Breast epithelium (tissue), 4 donors: Measurements from ENCODE around the gene PLD4. TPM values are rescaled to one million over a fixed set of nuclear protein-coding genes. Genes with fewer than 3 reads are reported as not detected.

Experiments used
- DNase-seq, 2 donors: peaks; one replicate each; pipeline ENCODE4 v3.0.0-alpha.2; 2019; ENCODE audit warnings: low spot score in 2 of 2
- H3K27ac ChIP-seq, 2 donors: fragments of 200-600 bp; sonication (generic) in 1 of 2; one replicate each; pipeline ENCODE4 v1.5.1; 2016 to 2019; ENCODE audit warnings: mild to moderate bottlenecking in 1 of 2
- H3K27me3 ChIP-seq, 2 donors: fragments of 200-600 bp; sonication (generic) in 1 of 2; one replicate each; pipeline versions ENCODE4 v1.5.1 to v1.6.0; 2017 to 2019; ENCODE audit warnings: control low read depth in 1 of 2, mild to moderate bottlenecking in 1 of 2
- H3K36me3 ChIP-seq: fragments of 200-600 bp; one replicate; pipeline ENCODE4 v1.5.1; 2019
- H3K4me1 ChIP-seq, 2 donors: fragments of 200-600 bp; sonication (generic); one replicate each; pipeline ENCODE4 v1.5.1; 2016 to 2019; ENCODE audit warnings: control low read depth in 1 of 2
- H3K4me3 ChIP-seq, 3 donors: fragments of 200-600 bp; sonication (generic); 1 replicate in 2 of 3; 2 replicates in 1 of 3; pipeline ENCODE4 v1.5.1; 2016 to 2019; ENCODE audit warnings: mild to moderate bottlenecking in 3 of 3, moderate library complexity in 2 of 3
- H3K9me3 ChIP-seq, 2 donors: fragments of 200-600 bp; sonication (generic) in 1 of 2; one replicate each; pipeline ENCODE4 v1.5.1; 2016 to 2019; ENCODE audit warnings: control low read depth in 1 of 2
- CTCF ChIP-seq, 3 donors: fragments of 450-650 bp; IDR thresholded peaks; one replicate each; pipeline ENCODE4 v1.5.1; 2016 to 2017; ENCODE audit warnings: antibody characterized with exemption in 3 of 3, mild to moderate bottlenecking in 3 of 3, moderate library complexity in 3 of 3
- POLR2A ChIP-seq: fragments of 450-650 bp; IDR thresholded peaks from one replicate; pipeline ENCODE4 v1.6.1; 2016; ENCODE audit warnings: antibody characterized with exemption, mild to moderate bottlenecking, moderate library complexity
- POLR2AphosphoS5 ChIP-seq, 3 donors: sonication (generic); formaldehyde crosslinking; IDR thresholded peaks; one replicate each; pipeline ENCODE4 v1.6.1; 2017; ENCODE audit warnings: antibody characterized with exemption in 3 of 3
- intact Hi-C: fragments of 100-400 bp; cut with DNase I; formaldehyde crosslinking; loops from one replicate; pipeline ENCODE4 v1.15.1; 2023; ENCODE audit warnings: low total_unique reads
- total RNA-seq, 3 donors: library from RNA; depleted of rRNA; stranded (reverse); fragments of >200 nt; gene quantifications; one replicate each; pipeline ENCODE4 v1.1.0, GENCODE V29; 2016

PLD4 gene
- total RNA-seq, 3 donors from 2014 or later, result 0.33 to 4.0 TPM; not detected in 1

DNA sequence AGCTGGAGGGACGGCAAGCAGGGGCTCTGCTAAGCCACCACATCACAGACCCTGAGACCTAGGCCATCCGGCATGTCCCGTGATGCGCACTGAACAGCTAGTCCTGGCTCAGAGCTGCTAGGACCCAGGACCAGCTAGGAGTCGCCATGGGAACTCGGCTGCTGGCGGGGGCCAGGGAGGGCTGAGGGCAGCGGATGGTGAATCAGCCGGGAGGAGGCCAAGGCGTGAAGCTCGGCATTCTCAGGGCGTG is 48.4 kb downstream of the PLD4 start:
- H3K27me3 ChIP-seq, result no peaks in the 10 kb centered on the region
- peak in 1 of 2 donors; percentile 86 for DNase-seq
- intact Hi-C loops, result loop anchor here (5.0 kb wide), 1 partner anchor 41 kb away; no protein-coding TSS in a partner anchor
- TF ChIP-seq POLR2A (no peak), CTCF (IDR thresholded peaks at IDR 0.05) (no peak), POLR2AphosphoS5 (IDR thresholded peaks at IDR 0.05) (no peak)
- H3K4me3 ChIP-seq, result no peak overlapping the region
- H3K4me1 ChIP-seq, result peaks cover 30 to 68% of the 10 kb centered on the region in 2 donors
- no peaks in the 10 kb centered on the region for H3K9me3 ChIP-seq
- peak overlapping the region; percentile 95 to 97 for H3K27ac ChIP-seq
- H3K36me3 ChIP-seq, result no peaks in the 10 kb centered on the region

- Histone ChIP-seq H3K27ac (peak overlapping the region; percentile 95 to 97), H3K4me1 (peaks cover 25 to 62% of the 10 kb centered on the region in 2 donors), H3K4me3 (peak overlapping the region in 2 of 3 donors; percentile 21 to 36), H3K9me3 (no peaks in the 10 kb centered on the region), H3K36me3 (no peaks in the 10 kb centered on the region), H3K27me3 (no peaks in the 10 kb centered on the region)
- intact Hi-C loops, result loop anchor here (2.0 to 5.0 kb wide), 2 partner anchors 41 to 69 kb away; no protein-coding TSS in a partner anchor
- no peak for TF ChIP-seq CTCF (IDR thresholded peaks at IDR 0.05)
- peak in 2 of 3 donors; percentile 54 to 72 for TF ChIP-seq POLR2AphosphoS5 (IDR thresholded peaks at IDR 0.05)
- no peak for TF ChIP-seq POLR2A
- DNase-seq, result peak in 1 of 2 donors; percentile 93
Measured at GRCh38 chr14:104973385-104974145, 48.9 kb downstream of the PLD4 start.

- peak overlapping the region in 2 of 3 donors; percentile 21 to 36 for H3K4me3 ChIP-seq
- no peaks in the 10 kb centered on the region for H3K27me3 ChIP-seq
- intact Hi-C loops, result loop anchor here (2.0 to 5.0 kb wide), 2 partner anchors 42 to 69 kb away; no protein-coding TSS in a partner anchor
- no peak for DNase-seq
- H3K4me1 ChIP-seq, result peaks cover 19 to 60% of the 10 kb centered on the region in 2 donors
- H3K27ac ChIP-seq, result peak overlapping the region; percentile 95 to 97
- no peaks in the 10 kb centered on the region for H3K36me3 ChIP-seq
- H3K9me3 ChIP-seq, result no peaks in the 10 kb centered on the region
- TF ChIP-seq POLR2A (no peak), CTCF (IDR thresholded peaks at IDR 0.05) (no peak), POLR2AphosphoS5 (IDR thresholded peaks at IDR 0.05) (no peak)
Measured at GRCh38 chr14:104974146-104974541, 49.5 kb downstream of the PLD4 start.

DNA sequence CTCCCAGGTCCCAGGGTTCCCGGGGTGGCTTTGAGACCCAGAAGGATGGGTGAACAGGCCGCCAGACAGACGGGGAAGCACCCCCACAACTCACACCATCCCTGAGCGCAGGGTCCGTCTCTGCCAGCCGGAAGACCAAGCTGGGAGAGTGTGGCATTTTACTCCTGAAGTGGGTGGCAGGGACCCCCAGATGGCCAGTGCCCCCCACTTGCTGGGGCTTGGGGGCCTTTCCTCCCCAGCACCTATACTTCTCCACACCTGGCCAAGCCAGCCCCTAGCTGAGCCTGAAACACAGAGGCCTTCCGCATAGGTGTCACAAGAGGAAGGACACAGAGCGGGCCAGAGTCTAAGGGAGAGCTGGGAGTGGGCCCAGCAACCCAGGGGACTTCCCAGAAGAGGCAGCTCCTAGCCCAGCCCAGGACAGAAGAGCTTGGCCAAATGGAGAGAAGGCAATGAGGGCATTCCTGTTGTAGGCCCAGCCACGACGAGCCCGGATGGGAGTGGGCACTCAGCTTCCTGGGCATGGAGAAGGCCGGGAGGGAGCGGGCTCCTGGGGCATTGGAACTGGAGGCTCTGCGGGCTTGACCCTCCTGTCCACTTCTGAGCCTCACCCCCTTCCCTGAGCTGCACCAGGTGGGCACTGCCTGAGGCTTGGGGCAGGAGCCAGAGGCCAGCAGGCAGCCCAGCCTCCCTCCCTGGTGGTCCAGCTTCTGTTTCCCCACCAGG is 50.1 kb downstream of the PLD4 start:
- TF ChIP-seq CTCF (IDR thresholded peaks at IDR 0.05) (no peak), POLR2A (no peak), POLR2AphosphoS5 (IDR thresholded peaks at IDR 0.05) (no peak)
- no peak for DNase-seq
- Histone ChIP-seq H3K27me3 (no peaks in the 10 kb centered on the region), H3K27ac (peak overlapping the region; percentile 95 to 97), H3K4me3 (no peak overlapping the region), H3K9me3 (no peaks in the 10 kb centered on the region), H3K36me3 (no peaks in the 10 kb centered on the region), H3K4me1 (peaks cover 15 to 60% of the 10 kb centered on the region in 2 donors)
- intact Hi-C loops, result loop anchor here (2.0 to 5.0 kb wide), 2 partner anchors 43 to 68 kb away; no protein-coding TSS in a partner anchor
